ENCODE measurements around the gene KCNQ2.

DNA sequence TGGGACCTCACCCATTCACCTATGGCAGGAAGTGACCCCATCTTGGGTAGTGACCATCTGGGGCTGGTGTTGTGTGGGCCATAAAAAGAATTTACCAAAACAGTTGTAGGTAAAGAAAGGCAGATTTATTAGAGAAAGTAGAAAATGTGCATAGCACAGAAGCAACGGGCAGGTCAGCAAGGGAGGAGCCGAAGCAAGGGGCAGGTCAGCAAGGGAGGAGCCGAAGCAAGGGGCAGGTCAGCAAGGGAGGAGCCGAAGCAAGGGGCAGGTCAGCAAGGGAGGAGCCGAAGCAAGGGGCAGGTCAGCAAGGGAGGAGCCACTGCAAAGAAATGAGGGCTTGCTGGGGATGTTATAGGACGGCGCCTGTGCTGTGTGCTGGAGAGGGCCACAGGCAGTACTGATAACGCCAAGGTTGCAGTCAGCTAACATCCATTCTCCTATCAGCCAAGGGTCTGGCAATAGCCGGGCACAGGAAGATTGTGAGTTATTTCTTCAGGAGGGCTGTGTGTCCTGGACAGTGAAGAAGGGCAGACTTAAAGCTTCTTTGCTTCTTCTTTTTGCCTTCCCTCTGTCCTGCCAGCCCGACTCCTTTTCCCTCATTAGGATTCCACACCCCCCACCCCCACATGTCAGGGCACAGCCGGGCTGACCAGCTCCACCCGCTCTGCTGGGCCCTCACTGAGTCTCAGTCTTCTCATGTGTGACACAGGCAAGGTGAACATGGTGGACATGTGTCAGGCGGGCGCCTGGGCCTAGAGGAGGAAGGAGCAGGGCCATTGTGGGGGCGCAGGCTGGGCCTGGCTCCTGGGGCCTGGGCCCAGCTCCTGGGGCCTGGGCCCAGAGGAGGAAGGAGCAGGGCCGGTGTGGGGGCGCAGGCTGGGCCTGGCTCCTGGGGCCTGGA lies 79.7 kb downstream of the KCNQ2 start:
- TF ChIP-seq OSR1 (CRISPR knock-in tag; IDR thresholded peaks at IDR 0.05) = no peak
- TF ChIP-seq, protein P1, sequence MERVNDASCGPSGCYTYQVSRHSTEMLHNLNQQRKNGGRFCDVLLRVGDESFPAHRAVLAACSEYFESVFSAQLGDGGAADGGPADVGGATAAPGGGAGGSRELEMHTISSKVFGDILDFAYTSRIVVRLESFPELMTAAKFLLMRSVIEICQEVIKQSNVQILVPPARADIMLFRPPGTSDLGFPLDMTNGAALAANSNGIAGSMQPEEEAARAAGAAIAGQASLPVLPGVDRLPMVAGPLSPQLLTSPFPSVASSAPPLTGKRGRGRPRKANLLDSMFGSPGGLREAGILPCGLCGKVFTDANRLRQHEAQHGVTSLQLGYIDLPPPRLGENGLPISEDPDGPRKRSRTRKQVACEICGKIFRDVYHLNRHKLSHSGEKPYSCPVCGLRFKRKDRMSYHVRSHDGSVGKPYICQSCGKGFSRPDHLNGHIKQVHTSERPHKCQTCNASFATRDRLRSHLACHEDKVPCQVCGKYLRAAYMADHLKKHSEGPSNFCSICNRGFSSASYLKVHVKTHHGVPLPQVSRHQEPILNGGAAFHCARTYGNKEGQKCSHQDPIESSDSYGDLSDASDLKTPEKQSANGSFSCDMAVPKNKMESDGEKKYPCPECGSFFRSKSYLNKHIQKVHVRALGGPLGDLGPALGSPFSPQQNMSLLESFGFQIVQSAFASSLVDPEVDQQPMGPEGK (CRISPR knock-in tag; IDR thresholded peaks at IDR 0.05; ENCODE audit: borderline replicate concordance) = no peak
- TF ChIP-seq ARNTL (CRISPR knock-in tag; IDR thresholded peaks at IDR 0.05; ENCODE audit: borderline replicate concordance, low read depth) = no peak
- no peak for TF ChIP-seq GLIS3 (CRISPR knock-in tag; IDR thresholded peaks at IDR 0.05)
- no peak for TF ChIP-seq ZNF8 (CRISPR knock-in tag; IDR thresholded peaks at IDR 0.05)
- no peak for TF ChIP-seq ZFP30 (CRISPR knock-in tag; IDR thresholded peaks at IDR 0.05)
- no peak for TF ChIP-seq ZFP3 (CRISPR knock-in tag; IDR thresholded peaks at IDR 0.05)
- no peak for TF ChIP-seq RARB (CRISPR knock-in tag; IDR thresholded peaks at IDR 0.05)
- no peak for TF ChIP-seq SNAI2 (CRISPR knock-in tag; IDR thresholded peaks at IDR 0.05)
- TF ChIP-seq TOX (CRISPR knock-in tag; IDR thresholded peaks at IDR 0.05; ENCODE audit: borderline replicate concordance) = no peak
- TF ChIP-seq, protein P2, sequence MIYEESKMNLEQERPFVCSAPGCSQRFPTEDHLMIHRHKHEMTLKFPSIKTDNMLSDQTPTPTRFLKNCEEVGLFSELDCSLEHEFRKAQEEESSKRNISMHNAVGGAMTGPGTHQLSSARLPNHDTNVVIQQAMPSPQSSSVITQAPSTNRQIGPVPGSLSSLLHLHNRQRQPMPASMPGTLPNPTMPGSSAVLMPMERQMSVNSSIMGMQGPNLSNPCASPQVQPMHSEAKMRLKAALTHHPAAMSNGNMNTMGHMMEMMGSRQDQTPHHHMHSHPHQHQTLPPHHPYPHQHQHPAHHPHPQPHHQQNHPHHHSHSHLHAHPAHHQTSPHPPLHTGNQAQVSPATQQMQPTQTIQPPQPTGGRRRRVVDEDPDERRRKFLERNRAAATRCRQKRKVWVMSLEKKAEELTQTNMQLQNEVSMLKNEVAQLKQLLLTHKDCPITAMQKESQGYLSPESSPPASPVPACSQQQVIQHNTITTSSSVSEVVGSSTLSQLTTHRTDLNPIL (CRISPR knock-in tag; IDR thresholded peaks at IDR 0.05; ENCODE audit: low read depth) = no peak
- no peak for TF ChIP-seq ESRRG (CRISPR knock-in tag; IDR thresholded peaks at IDR 0.05)
- no peak for TF ChIP-seq PPARA (CRISPR knock-in tag; IDR thresholded peaks at IDR 0.05; ENCODE audit: borderline replicate concordance)
- TF ChIP-seq BACH2 (CRISPR knock-in tag; IDR thresholded peaks at IDR 0.05; ENCODE audit: borderline replicate concordance) = no peak

Measured in SK-N-SH treated with all-trans-retinoic acid at 6 μM for 48 hours (cell line).